GM12875 (cell line): ENCODE results near the gene CPVL.

ENCODE experiments used
- H3K4me3 ChIP-seq: one replicate; pipeline ENCODE4 v1.5.1; 2011; ENCODE audit warnings: low read depth, low read length, control low read depth
- TF ChIP-seq, protein P1 (sequence below): IDR thresholded peaks from 2 replicates; pipeline ENCODE4 v1.5.1; 2011; ENCODE audit warnings: low read depth, mild to moderate bottlenecking, control low read depth, inconsistent platforms, low read length, moderate library complexity, borderline replicate concordance; ENCODE audit not compliant: insufficient read depth

Gene CPVL

DNA sequence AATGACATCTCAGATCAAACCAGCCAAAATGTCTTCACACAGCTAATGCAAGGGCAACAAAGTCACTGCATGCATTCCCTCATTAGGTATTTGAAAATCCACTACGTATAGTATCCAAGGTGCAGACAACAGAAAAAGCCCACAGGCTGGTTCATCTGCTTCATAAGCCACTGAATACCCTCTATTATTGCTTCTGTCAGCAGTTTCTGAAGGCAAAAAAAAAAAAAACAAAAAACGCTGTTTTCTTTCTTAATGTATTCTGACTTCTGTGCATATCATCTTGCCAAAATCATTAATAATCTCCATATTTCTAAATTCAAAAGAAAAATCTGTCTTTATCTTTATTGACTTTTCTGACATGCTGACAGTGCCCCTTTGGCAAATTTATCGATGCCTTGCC, 13.4 kb downstream of the CPVL start:
- H3K4me3 ChIP-seq = no peak overlapping the region
- TF ChIP-seq, protein P1, sequence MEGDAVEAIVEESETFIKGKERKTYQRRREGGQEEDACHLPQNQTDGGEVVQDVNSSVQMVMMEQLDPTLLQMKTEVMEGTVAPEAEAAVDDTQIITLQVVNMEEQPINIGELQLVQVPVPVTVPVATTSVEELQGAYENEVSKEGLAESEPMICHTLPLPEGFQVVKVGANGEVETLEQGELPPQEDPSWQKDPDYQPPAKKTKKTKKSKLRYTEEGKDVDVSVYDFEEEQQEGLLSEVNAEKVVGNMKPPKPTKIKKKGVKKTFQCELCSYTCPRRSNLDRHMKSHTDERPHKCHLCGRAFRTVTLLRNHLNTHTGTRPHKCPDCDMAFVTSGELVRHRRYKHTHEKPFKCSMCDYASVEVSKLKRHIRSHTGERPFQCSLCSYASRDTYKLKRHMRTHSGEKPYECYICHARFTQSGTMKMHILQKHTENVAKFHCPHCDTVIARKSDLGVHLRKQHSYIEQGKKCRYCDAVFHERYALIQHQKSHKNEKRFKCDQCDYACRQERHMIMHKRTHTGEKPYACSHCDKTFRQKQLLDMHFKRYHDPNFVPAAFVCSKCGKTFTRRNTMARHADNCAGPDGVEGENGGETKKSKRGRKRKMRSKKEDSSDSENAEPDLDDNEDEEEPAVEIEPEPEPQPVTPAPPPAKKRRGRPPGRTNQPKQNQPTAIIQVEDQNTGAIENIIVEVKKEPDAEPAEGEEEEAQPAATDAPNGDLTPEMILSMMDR = no peak

DNA sequence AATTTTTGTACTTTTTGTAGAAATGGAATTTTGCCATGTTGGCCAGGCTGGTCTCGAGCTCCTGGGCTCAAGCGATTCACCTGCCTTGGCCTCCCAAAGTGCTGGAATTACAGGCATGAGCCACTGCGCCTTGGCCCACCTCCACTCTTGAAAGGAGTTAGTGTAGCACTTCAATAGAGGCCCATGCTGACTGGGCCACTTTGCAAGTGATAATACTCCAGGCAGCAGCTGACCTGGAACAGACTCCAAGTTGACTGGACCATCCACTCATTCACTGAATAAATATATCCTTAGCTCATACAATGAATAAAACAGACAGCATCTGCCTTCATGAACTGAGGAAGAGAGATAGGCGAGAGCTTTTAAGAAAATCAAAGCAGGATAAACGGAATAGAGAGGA, 14.7 kb downstream of the CPVL start:
- H3K4me3 ChIP-seq = no peak overlapping the region
- TF ChIP-seq, protein P1 = no peak

DNA sequence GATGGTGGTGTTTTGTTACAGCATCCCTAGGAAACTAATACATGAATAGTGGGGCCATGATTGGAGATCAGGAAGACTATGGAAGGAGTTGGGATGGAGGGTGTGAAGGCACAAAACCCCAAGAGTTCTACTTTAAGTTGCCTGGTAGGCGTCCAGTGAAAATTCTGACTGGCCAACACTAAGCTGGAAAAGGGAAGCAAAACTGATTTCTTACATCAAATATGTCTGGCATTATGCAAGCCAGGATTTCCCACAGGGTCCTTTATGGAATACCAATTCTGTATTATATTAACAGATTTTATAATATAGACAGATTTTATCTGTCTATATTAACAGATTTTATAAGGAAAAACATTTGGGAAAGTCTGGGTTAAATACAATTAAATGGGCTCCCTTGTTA, 16.2 kb downstream of the CPVL start:
- H3K4me3 ChIP-seq = no peak overlapping the region
- TF ChIP-seq, protein P1 = no peak

DNA sequence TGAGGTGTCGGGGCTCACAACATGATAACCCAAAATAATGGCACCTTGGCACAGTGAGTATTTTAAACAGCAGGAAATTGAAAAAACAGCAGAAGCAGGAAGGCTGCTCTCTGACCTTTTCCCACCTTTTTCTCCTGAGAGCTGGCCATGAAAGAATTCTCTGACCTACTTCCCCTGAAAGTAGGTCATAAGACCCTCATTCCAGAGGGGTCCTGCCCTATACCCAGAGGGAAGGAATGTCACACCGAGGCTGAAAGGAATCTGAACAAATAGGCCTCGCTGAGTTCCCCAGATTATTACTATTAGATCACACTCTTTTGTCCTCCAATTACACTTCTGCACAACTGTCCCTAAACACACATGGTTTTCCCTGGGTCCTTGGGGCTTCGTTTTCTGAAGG, 18.8 kb downstream of the CPVL start:
- TF ChIP-seq, protein P1 = no peak
- no peak overlapping the region for H3K4me3 ChIP-seq

DNA sequence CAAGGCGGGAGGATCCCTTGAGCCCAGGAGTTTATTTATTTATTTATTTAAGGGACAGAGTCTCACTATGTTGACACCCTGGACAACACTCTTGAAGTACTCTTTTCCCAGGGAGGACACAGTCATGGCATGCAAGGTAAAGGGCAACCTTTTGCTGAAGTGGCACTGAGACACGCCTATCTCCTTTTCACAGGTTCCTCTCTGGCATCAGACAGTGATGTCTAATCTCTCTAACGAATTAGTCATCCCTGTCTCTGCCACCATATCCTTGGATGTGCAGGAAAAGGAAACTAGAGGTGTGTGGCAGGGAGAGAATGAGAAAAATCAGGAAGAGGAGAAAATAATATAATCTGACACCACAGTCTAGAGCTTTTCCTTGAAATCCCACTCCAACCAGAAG, 19.5 kb downstream of the CPVL start:
- TF ChIP-seq, protein P1 = no peak
- no peak overlapping the region for H3K4me3 ChIP-seq

DNA sequence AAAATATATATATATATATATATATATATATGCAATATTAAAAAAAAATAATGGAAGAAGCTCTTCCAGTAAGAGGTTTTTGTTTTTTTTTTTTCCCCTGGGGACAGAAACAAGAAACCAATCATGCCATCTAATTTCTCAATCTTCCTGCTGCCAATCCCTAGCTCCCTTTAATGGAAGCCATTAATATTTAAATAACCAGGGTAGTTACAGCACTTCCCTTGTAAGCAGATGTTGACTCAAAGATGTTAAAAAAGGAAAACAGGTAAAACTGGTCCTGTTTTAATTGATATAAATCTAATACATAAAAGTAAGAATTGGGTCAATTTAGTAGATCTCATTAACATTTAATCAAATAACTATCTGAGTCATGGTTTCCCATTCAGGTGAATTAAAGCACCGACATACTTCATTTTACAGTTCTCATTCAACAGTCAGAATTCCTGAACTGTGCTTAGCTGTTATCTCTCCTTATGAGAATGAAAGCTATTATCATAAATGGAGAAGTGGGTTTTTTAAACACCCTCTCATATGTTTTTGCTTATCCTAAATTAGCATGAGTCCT, 22.6 kb downstream of the CPVL start:
- no peak overlapping the region for H3K4me3 ChIP-seq
- TF ChIP-seq, protein P1 = no peak

DNA sequence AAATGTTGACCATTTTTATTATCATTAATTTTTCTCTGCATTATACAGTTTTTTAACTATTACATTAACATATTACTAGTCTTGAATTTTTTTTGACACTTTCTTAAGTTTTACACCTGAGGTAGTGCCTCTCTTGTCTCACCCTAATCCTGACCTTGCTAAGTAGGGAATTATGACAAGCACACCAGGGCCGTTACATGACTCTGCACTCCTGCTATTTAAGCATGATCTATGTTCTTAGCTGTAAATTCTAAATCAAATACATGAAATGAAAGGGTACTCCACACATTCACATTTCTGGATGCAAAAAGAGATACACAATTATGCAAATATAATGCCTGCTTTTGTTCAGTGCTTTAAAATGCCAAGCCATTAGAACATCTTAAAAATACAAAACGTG, 23.6 kb downstream of the CPVL start:
- TF ChIP-seq, protein P1 = no peak

More for the DNA sequence above, 23.6 kb downstream of the CPVL start:
- H3K4me3 ChIP-seq = no peak overlapping the region
